Right atrium auricular region (tissue), 2 donors: ENCODE results near the gene PRTN3. TPM values are rescaled to one million over a fixed set of nuclear protein-coding genes. Genes with fewer than 3 reads are reported as not detected.
"Not testable (repeated sequence)": the region's sequence is repeated elsewhere in the genome, so short reads cannot be mapped to it uniquely, and the experiment has no call there.

Experiments used
- DNase-seq: peaks from one replicate; pipeline ENCODE4 v3.0.0-alpha.2; 2019; ENCODE audit warnings: low spot score
- H3K27ac ChIP-seq, 2 donors: fragments of 200-600 bp; sonication (generic); 1 replicate in 1 of 2; 2 replicates in 1 of 2; pipeline ENCODE4 v1.5.1; 2016 to 2019
- H3K27me3 ChIP-seq, 2 donors: fragments of 200-600 bp; sonication (generic); one replicate each; pipeline versions ENCODE4 v1.5.1 to v1.6.0; 2017 to 2019
- H3K36me3 ChIP-seq: fragments of 200-600 bp; sonication (generic); one replicate; pipeline ENCODE4 v1.5.1; 2016
- H3K4me1 ChIP-seq, 2 donors: fragments of 200-600 bp; sonication (generic); one replicate each; pipeline versions ENCODE4 v1.5.1 to v1.6.0; 2017 to 2019
- H3K4me3 ChIP-seq, 2 donors: fragments of 200-600 bp; sonication (generic); 1 replicate in 1 of 2; 2 replicates in 1 of 2; pipeline ENCODE4 v1.5.1; 2017 to 2019; ENCODE audit warnings: mild to moderate bottlenecking in 1 of 2, moderate library complexity in 1 of 2
- H3K9me3 ChIP-seq, 2 donors: fragments of 200-600 bp; sonication (generic); one replicate each; pipeline ENCODE4 v1.5.1; 2019
- CTCF ChIP-seq, 2 donors: fragments of 200-600 bp; sonication (generic); IDR thresholded peaks; one replicate each; pipeline ENCODE4 v1.5.1; 2019; ENCODE audit warnings: antibody characterized with exemption in 2 of 2
- total RNA-seq, 2 donors: library from RNA; depleted of rRNA; stranded (reverse); fragments of >200 nt; gene quantifications; one replicate each; pipeline ENCODE4 v1.1.0, GENCODE V29; 2016

Gene PRTN3
- total RNA-seq, 2 donors from 2014 or later: not detected

- Histone ChIP-seq H3K9me3 (no peaks in the 10 kb centered on the region), H3K36me3 (no peaks in the 10 kb centered on the region), H3K4me1 (no peaks in the 10 kb centered on the region), H3K27me3 (no peaks in the 10 kb centered on the region), H3K27ac (no peak overlapping the region), H3K4me3 (no peak overlapping the region)
- no peak for DNase-seq
- no peak for TF ChIP-seq CTCF (IDR thresholded peaks at IDR 0.05)
These were observed 5.5 kb upstream of the PRTN3 start for GRCh38 chr19:835210-835810.

GRCh38 chr19:842802-843179 lies 2.0 kb downstream of the PRTN3 start:
- not testable (repeated sequence) for H3K9me3 ChIP-seq, H3K27me3 ChIP-seq, H3K36me3 ChIP-seq, H3K27ac ChIP-seq, H3K4me3 ChIP-seq, DNase-seq
- H3K4me1 ChIP-seq: peaks cover 0 to 15% of the 10 kb centered on the region in 2 donors

GRCh38 chr19:843180-843835 lies 2.5 kb downstream of the PRTN3 start:
- no peak for DNase-seq
- no peaks in the 10 kb centered on the region for H3K9me3 ChIP-seq
- no peak overlapping the region for H3K27ac ChIP-seq
- no peaks in the 10 kb centered on the region for H3K36me3 ChIP-seq
- TF ChIP-seq CTCF (IDR thresholded peaks at IDR 0.05): no peak
- H3K27me3 ChIP-seq: peaks cover 0 to 8% of the 10 kb centered on the region in 2 donors
- peak overlapping the region in 1 of 2 donors; percentile 42 for H3K4me3 ChIP-seq
- peaks cover 0 to 21% of the 10 kb centered on the region in 2 donors for H3K4me1 ChIP-seq

GRCh38 chr19:843836-844545 lies 3.2 kb downstream of the PRTN3 start:
- H3K4me1 ChIP-seq: peaks cover 0 to 23% of the 10 kb centered on the region in 2 donors
- H3K27me3 ChIP-seq: peaks cover 0 to 8% of the 10 kb centered on the region in 2 donors
- peak overlapping the region in 1 of 2 donors; percentile 42 for H3K4me3 ChIP-seq
- no peak overlapping the region for H3K27ac ChIP-seq
- no peaks in the 10 kb centered on the region for H3K9me3 ChIP-seq
- no peaks in the 10 kb centered on the region for H3K36me3 ChIP-seq
- no peak for DNase-seq
- TF ChIP-seq CTCF (IDR thresholded peaks at IDR 0.05): no peak

- peaks cover 0 to 8% of the 10 kb centered on the region in 2 donors for H3K27me3 ChIP-seq
- H3K27ac ChIP-seq: no peak overlapping the region
- no peak for DNase-seq
- H3K36me3 ChIP-seq: no peaks in the 10 kb centered on the region
- no peaks in the 10 kb centered on the region for H3K9me3 ChIP-seq
- H3K4me3 ChIP-seq: no peak overlapping the region
- peaks cover 0 to 23% of the 10 kb centered on the region in 2 donors for H3K4me1 ChIP-seq
- no peak for TF ChIP-seq CTCF (IDR thresholded peaks at IDR 0.05)
These were observed 3.8 kb downstream of the PRTN3 start for GRCh38 chr19:844546-844971.
